ENCODE data around the gene DST. TPM values are rescaled to one million over a fixed set of nuclear protein-coding genes. Genes with fewer than 3 reads are reported as not detected.

Gene DST
- total RNA-seq, 4 donors from 2014 or later = 189 to 276 (median 219) TPM

DNA sequence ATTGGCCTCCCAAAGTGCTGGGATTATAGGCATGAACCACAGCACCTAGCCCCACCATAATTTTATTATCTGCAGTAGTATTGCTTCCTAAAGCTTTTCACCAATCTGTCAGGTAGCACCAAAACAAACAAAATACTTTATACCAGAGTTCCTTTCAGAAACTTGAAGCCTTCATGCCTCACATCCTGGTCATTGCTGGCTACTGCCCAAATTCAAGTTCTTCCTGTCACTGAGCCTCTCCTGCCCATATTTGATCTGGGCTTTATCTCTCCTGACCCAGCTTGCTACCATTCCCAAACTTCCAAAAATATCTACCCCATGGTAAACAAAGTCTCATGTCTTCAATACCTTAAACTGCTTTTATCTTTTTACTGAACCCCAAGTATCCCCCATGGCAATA lies 34.9 kb upstream of the DST start:
- no peak for TF ChIP-seq CTCF (IDR thresholded peaks at IDR 0.05; ENCODE audit: low read depth)

DNA sequence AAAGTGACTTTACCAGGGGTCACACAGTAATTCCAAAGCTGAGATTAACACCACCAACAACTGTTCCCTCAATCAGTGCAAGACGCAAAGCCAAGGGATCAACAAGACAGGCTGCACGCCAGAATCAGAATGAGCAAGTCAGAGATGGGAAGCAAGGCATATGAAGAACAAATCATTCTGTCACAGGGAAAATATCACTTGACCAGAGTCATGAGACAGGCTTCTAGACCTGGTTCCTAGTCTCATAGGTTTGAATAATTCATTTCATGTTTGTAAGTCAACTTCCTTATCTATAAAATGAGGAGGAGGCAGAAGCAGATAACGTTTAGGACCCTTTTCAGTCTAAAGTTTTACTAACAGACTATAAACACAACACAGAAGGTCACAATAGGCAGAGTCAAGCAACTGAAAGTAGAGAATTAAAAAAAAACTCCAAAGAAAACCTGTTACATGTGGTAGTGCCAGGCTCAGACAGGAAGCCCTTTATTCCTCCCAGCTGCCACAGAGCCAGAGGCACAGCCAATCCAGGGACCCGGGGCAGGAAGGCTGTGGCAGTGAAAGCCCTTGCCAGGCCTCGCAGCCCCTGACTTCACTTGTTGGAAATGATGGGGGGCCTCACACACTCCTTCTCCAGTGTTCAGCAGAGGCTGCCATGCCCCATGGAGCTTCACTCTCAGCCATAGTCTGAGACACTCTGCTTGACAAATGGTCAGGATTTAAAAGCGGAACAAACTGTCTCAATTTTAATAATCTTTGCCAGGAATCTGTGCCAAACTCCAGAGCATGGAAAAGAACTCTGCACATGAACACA lies 29.2 kb upstream of the DST start:
- TF ChIP-seq CTCF (IDR thresholded peaks at IDR 0.05; ENCODE audit: low read depth) = no peak

- no peak for TF ChIP-seq CTCF (IDR thresholded peaks at IDR 0.05; ENCODE audit: low read depth)
These were observed 28.5 kb upstream of the DST start for GRCh38 chr6:56671160-56671559.

DNA sequence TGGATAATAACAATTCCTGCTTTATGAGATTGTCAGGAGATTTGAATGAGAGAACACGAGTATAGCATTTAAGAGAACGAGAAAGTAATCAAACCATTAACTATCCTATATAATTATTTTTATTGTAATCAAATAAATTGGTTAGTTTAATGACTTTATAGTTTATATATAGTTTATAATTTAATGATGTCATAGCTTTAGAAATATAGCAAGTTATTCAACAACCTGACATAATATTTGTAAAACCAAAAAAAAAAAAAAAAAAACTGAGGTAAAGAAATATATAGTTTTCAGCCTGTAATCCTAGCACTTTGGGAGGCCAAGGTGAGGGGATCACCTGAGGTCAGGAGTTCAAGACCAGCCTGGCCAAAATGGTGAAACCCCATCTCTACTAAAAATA lies 26.4 kb upstream of the DST start:
- TF ChIP-seq CTCF (IDR thresholded peaks at IDR 0.05; ENCODE audit: low read depth) = no peak

- TF ChIP-seq CTCF (IDR thresholded peaks at IDR 0.05; ENCODE audit: low read depth) = no peak
These were observed 25.5 kb upstream of the DST start for GRCh38 chr6:56668158-56668557.

DNA sequence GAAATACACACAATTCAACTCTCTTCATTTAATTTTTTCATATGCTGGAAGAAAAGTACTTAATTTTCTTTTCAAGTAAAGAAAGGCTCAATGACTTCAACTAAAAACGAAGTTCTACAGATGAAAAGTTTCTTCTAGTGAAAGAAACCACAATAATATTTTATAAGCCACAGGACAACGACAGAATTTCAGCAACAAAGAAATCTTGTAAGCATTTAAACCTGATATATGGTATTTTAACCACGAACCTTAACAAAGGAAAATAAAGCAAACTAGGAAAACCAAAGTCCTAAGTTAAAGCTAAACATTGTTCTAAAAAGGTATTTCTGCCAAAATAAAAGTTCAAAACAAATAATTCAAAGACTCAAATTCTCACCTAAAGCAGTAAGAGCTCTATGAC lies 24.6 kb upstream of the DST start:
- no peak for TF ChIP-seq CTCF (IDR thresholded peaks at IDR 0.05; ENCODE audit: low read depth)

DNA sequence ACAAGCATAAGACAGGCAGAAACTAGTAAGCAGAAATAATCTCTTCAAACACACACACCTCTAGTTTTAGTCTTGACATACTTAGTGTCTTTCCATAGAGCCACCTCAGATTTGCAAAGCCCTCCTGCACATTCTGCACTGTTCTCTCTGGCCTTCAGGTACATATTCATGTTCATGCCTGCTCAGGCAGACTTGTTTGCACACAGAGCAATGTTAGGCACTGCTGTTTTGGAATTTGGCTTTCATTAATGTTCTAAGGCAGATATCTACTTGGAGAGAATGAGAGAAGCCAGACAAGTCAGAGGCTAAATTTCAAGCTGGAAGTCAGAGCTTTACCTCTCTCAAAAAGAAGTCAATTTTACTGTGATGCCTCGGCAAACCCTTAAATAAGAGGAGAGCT lies 21.3 kb upstream of the DST start:
- TF ChIP-seq CTCF (IDR thresholded peaks at IDR 0.05; ENCODE audit: low read depth) = no peak

Measured in subcutaneous adipose tissue (tissue), 4 donors.